ENCODE data around the gene PRSS33.

PRSS33 gene

DNA sequence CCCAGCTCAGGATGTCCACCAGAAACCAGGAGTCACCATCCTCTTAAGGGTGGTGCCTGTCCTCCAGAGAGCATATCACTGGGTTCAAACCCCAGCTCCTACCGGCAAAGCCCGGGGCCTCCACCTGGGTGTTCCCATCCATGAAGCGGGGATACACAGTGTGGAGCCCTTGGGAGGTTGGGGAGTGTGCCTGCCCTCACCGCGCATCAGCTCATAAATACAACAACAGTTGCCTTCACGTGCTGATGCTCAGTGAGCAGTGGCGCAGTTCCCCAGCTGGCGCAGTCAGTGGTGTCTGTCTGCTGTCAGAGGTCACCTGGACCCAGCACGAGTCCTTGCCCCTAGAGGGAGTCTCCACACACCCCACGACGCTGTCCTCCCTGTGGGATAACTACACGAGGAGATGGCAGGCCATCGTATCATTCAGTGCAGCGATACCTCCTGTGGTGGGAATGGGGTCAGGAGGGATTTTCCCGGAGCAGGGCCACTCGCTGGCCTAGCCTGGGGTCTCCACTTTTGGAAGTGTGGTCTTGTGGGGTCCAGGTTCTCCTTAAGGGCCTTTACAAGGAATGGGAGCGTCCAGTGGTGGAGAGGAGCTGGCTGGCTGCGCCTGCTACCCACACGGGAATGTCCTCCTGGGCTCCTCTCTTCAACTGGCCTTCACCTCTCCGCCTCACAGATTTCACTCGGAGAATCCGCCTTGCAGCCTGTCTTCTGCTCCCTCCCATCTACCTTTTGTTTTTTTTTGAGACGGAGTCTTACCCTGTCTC, 8.0 kb downstream of the PRSS33 start:
- peaks cover 7% of the 10 kb centered on the region for H3K36me3 Mint-ChIP-seq (ENCODE audit: low read depth)
- peak overlapping the region; percentile 94 for H3K27ac Mint-ChIP-seq
- DNase-seq (no peak), ATAC-seq (no peak)
- H3K27me3 Mint-ChIP-seq = no peaks in the 10 kb centered on the region
- H3K9me3 Mint-ChIP-seq = no peaks in the 10 kb centered on the region
- peaks cover 22% of the 10 kb centered on the region for H3K4me1 Mint-ChIP-seq
- H3K4me3 Mint-ChIP-seq = peak overlapping the region; percentile 96

DNA sequence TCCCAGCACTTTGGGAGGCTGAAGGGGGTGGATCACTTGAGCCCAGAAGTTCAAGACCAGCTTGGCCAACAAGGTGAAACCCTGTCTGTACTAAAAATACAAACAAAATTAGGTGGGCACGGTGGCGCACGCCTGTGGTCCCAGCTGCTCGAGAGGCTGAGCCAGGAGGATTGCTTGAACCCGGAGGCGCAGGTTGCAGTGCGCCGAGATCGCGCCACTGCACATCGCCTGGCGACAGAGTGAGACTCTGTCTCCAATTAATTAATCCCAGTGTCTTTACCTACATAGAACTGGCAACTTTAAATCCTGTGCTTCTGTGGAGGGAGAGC, 8.8 kb downstream of the PRSS33 start:
- peak overlapping the region; percentile 96 for H3K4me3 Mint-ChIP-seq
- ATAC-seq (no peak), DNase-seq (no peak)
- H3K9me3 Mint-ChIP-seq = no peaks in the 10 kb centered on the region
- H3K36me3 Mint-ChIP-seq (ENCODE audit: low read depth) = peaks cover 7% of the 10 kb centered on the region
- H3K27me3 Mint-ChIP-seq = no peaks in the 10 kb centered on the region
- peak overlapping the region; percentile 94 for H3K27ac Mint-ChIP-seq
- H3K4me1 Mint-ChIP-seq = peaks cover 24% of the 10 kb centered on the region

DNA sequence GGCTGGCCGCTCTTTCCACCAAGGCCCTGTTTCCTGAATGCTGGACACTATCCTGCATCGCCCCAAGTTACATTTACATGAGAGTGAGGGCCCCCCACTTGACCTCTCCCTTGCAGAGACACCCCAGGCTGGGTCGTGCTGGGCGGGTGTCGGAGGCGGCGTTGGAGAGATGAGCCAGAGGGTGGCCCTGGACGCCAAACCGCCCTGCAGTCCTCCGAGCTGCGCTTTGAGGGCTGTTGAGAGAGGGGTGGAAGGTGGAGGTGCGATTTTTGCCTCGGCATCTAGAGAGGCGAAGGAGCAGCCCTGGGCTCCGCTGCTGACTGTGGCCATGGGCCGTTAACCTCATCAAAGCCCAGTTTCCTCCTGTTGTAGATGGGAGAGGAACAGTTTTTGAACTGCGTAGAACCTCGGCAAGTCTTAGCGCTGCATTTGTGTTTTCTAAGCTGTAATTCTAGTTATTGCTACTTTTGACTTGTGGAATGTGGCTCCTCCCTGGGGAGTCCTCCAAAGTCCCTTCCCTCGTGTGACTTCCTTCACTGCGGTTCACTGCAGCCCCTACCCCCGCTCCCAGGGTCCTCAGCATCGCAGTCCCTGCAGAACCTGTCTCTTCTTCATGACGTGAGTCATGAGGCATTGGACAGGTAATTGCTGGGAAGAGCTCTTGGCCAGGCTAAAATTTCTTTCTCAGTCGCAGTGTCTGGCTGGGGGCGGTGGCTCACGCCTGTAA, 9.3 kb downstream of the PRSS33 start:
- DNase-seq = no peak
- Mint-ChIP-seq H3K9me3 (no peaks in the 10 kb centered on the region), H3K36me3 (ENCODE audit: low read depth) (peaks cover 12% of the 10 kb centered on the region), H3K4me3 (peak overlapping the region; percentile 96), H3K27me3 (no peaks in the 10 kb centered on the region), H3K4me1 (peaks cover 24% of the 10 kb centered on the region), H3K27ac (peak overlapping the region; percentile 94)
- ATAC-seq = peak; percentile 12

DNA sequence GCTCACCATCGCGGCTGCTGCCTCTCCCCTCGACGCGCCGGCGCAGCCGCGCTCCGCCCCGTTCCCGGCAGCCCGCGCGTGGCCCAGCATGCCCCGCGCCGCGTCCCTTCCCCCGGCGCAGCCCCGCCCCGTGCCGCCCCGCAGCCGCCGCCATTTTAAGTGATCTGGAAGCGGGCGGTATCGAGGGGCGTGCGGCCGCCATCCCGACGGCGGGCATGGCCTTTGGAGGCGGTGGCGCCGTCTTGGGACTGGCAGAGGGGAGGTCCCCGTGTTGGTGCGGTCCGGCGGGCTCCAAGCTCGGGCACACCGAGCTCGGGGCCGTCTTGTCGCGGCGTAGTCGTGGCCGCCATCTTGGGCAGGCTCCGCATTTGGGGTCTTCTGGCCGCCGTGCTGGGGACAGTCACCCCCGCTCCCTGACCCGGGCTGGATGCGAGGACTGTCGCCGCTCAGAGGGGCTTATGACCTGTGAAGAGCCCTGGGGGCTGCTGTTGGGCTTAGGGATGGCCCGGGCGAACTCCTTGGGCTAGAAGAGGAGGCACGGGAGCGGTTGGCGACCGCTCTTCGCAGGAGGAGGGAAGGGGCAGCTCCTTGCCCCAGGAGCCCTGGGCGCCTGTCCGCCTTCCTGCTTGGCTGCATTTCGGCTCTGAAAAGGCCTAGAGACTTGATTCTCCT, 10.0 kb downstream of the PRSS33 start, which contains the start of gene ELOB:
Gene ELOB, minus strand, starts transcription at position 50 of the 672 bp plus-strand sequence. Its CDS starts 41 bp downstream, at position 9.
- H3K4me1 Mint-ChIP-seq = peaks cover 28% of the 10 kb centered on the region
- peak within 1 kb of the TSS; percentile 96 for H3K4me3 Mint-ChIP-seq
- ATAC-seq (peak; percentile 90), DNase-seq (peak; percentile 92)
- H3K27me3 Mint-ChIP-seq = no peaks in the 10 kb centered on the region
- peak within 1 kb of the TSS; percentile 94 for H3K27ac Mint-ChIP-seq
- no peaks in the 10 kb centered on the region for H3K9me3 Mint-ChIP-seq
- peaks cover 17% of the 10 kb centered on the region for H3K36me3 Mint-ChIP-seq (ENCODE audit: low read depth)

DNA sequence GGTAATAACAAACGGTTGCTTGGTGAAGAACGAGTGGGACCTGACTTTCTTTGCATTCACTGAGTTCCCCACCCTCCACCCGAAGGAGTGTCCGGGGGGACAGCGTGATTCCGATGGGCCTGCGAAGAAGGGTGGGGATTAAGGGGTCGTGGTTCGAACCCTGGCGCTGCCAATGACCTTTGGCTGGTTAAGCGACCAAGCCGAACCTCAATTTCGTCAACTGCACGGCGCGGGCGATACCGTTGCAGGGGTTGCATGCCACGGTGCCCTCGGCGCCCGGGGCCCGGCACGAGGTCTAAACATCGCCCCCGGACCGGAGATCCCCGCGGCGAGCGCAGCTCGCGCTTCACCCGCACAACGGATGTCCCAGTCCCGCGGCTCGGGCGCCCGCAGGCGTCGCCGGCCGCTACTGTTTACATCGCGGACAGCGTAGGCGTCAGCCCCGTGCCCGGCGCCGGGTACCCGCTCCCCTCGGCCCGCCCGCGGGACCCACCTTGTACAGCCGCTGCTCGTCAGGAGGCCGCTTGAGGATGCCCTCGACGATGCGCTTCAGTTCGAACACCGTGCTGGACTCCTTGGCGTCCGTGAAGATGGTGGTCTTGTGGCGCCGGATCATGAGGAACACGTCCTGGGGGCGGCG, 10.7 kb downstream of the PRSS33 start:
- Mint-ChIP-seq H3K36me3 (ENCODE audit: low read depth) (peaks cover 22% of the 10 kb centered on the region), H3K27ac (peak overlapping the region; percentile 87), H3K9me3 (no peaks in the 10 kb centered on the region), H3K27me3 (no peaks in the 10 kb centered on the region), H3K4me3 (peak overlapping the region; percentile 96), H3K4me1 (peaks cover 28% of the 10 kb centered on the region)
- DNase-seq = peak; percentile 41
- peak; percentile 24 for ATAC-seq

DNA sequence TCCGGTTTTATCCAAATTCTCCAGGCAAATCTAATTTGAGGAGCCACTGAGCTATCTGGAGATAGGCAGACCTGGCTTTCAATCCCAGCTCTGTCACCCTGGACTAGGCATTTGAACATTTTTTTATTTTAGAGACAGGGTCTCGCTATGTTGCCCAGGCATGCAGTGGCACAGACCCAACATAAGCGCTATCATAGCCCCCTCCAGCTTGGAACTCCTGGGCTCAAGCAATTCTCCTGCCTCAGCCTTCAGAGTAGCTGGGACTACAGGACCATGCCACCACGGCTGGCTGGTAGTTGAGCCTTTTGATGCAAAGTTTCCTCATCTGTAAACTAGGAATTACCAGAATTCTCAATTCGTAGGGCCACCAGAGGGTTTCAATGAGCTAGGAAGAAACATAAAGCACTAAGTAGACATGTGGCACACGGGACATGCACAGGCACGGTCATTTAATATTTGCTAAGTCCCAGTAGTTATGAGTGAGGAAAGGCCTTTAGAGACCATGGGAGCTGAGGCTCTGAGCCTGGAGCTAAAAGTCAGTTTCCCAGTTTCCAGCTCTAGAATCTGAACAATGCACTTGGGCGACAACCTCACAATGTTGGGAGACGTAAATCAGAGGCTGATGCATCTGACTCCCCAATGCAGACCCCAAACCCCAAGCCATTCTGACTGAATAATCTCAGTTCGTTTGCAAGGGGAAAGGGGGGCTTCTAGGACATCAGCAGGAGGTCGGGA, 11.4 kb downstream of the PRSS33 start:
- Mint-ChIP-seq H3K4me1 (peaks cover 28% of the 10 kb centered on the region), H3K36me3 (ENCODE audit: low read depth) (peaks cover 26% of the 10 kb centered on the region), H3K27me3 (no peaks in the 10 kb centered on the region), H3K27ac (peak overlapping the region; percentile 87), H3K4me3 (peak overlapping the region; percentile 96), H3K9me3 (no peaks in the 10 kb centered on the region)
- no peak for ATAC-seq
- no peak for DNase-seq

DNA sequence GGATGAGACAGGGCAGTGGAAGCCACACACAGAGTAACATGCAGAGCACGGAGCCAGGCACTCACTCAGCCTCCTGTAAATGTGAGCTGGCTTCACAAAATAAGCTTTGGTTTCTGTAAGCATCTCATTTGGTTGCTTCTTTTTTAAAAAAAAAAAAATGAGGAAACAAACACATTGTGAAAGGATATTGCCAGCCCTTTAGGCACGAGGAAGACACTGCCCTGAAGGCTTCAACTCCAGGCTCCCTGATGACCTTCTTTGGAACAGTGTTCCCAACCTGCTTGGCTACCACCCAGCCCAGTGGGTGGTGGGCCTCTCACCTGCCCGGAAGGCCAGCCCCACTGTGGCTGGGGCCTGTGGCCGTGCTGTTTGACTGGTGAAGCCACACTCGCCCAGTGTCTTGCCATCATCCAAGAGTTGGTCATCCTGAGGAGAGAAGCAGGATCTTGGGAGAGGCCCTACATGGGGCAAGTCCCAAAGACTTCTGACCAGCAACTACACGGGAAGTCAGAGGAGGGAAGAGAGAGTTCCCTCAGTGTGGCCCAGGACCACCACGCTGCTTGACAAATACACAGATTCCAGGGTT, 12.1 kb downstream of the PRSS33 start:
- H3K4me1 Mint-ChIP-seq = peaks cover 28% of the 10 kb centered on the region
- no peaks in the 10 kb centered on the region for H3K9me3 Mint-ChIP-seq
- H3K27me3 Mint-ChIP-seq = no peaks in the 10 kb centered on the region
- DNase-seq (no peak), ATAC-seq (no peak)
- peak overlapping the region; percentile 47 for H3K27ac Mint-ChIP-seq
- H3K4me3 Mint-ChIP-seq = peak overlapping the region; percentile 96
- peaks cover 30% of the 10 kb centered on the region for H3K36me3 Mint-ChIP-seq (ENCODE audit: low read depth)

DNA sequence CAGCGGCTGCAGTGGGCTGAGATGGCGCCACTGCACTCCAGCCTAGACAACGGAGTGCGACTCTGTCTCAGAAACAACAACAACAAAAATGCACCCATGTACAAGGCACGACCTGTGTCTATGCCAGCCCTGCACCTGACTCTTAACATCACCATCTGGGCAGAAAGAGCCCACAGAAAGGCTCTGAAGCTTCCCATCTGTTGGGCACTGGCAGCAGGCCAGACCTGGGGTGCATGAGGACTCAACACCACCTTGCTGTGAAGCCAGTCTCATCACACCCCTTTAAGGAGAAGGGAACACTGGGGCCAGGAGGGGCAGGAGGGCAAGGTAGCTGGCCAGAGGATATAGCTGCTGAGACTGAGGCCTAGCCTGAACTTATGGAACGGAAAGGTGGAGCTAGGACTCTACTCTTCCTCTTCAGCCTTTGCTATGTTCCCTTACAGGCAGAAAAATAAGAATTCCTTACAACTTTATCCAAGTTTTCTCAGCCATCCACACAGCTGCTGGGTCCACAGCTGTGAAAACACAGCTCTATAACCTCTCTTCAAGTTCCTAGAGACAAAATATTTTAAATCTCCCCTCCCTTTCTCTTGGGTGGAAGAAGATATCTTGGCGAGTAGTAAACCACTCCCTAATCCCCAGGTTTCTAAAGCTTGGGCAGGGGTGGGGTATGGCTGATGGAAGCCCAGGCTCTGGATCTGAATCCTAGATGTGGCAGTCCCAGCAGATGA, 13.0 kb downstream of the PRSS33 start:
- DNase-seq = no peak

DNA sequence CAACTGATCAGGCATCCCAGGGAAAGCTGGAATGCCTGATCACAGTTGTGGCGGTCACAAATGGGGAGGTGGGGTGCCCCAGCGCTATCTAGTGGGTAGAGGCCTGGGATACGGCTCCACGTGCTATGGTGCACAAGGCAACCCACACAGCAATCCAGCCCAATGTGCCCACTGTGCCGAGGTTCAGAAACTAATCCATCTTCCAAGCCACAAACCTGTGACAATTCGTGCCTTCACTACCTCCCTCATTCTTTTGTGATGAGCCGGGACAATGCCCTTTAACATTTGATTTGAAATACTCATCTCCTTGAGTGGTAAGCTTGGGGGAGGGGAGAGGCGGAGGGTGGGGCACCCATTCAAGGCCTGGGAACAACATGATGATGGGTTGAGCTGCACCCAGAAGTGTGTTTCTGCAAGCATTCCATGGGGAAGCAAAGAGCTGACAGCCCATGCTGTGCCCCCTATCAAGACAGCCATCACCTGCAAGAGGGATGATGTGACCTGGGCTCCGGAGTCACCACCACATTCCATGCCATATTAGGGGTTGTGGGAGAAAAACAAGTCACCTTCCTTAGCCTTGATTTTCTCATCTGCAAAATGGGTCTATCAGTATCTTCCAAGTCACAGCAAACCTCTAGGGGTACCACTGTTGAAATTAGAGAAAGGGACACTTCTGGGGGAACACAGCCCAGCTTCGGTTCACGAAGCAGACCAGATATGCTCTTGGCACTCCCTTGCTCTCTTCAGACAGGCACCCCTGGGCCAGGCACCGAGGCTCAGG, 14.0 kb downstream of the PRSS33 start:
- H3K4me3 Mint-ChIP-seq = no peak overlapping the region
- H3K36me3 Mint-ChIP-seq (ENCODE audit: low read depth) = peaks cover 44% of the 10 kb centered on the region
- H3K27me3 Mint-ChIP-seq = no peaks in the 10 kb centered on the region
- no peaks in the 10 kb centered on the region for H3K9me3 Mint-ChIP-seq
- no peak for DNase-seq
- ATAC-seq = no peak
- H3K27ac Mint-ChIP-seq = peak overlapping the region; percentile 68
- peaks cover 29% of the 10 kb centered on the region for H3K4me1 Mint-ChIP-seq

More for the DNA sequence above, 13.0 kb downstream of the PRSS33 start:
- H3K27me3 Mint-ChIP-seq = no peaks in the 10 kb centered on the region
- no peak overlapping the region for H3K4me3 Mint-ChIP-seq
- no peak for ATAC-seq
- peaks cover 38% of the 10 kb centered on the region for H3K36me3 Mint-ChIP-seq (ENCODE audit: low read depth)
- peak overlapping the region; percentile 49 for H3K27ac Mint-ChIP-seq
- H3K4me1 Mint-ChIP-seq = peaks cover 35% of the 10 kb centered on the region
- no peaks in the 10 kb centered on the region for H3K9me3 Mint-ChIP-seq

DNA sequence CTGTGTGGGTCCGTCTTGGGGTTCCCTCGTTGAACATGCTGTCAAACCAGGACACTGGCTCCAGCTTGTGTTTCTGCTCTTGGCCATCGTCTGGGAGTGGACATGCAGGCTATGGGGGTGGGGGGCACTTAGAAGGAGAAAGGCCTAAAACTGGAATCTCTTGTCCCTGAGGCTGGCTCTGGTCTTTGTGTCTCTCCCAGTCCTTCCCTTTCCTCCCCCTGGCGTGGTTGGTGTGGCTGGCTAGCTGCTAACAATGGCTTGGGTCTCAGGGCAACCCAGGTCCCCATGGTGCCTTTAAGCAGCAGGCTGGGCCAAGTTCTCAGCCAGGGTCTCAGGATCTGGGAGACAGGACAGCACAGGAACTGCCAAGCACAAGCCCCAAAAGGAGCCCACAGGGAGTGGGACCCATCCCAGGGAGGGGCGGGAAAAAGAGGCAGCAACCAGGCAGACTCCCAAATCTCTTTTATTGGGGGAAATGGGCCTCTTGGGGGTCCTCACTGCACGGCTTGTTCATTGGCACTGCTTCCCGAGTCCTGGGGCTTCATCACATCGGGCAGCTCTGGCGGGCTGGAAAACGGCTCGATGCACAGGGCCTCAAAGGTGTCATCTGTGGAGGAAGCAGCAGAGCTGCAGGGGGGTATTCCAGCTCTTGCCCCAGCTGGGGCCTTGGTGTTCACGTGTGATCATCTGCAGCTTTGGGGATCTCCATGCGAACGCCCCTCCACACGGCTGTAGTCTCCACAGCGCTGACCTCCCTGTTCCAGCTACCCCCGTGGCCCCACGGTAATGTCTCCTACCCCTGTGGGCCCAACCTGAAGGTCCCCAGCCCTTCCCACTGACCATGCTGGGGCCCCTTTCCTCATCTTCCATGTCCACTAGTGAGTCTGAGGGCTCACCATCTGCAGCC, 15.6 kb downstream of the PRSS33 start:
- H3K27me3 Mint-ChIP-seq = no peaks in the 10 kb centered on the region
- ATAC-seq (no peak), DNase-seq (no peak)
- H3K9me3 Mint-ChIP-seq = no peaks in the 10 kb centered on the region
- H3K4me1 Mint-ChIP-seq = peaks cover 24% of the 10 kb centered on the region
- no peak overlapping the region for H3K4me3 Mint-ChIP-seq
- H3K27ac Mint-ChIP-seq = peak overlapping the region; percentile 54
- H3K36me3 Mint-ChIP-seq (ENCODE audit: low read depth) = peaks cover 49% of the 10 kb centered on the region

DNA sequence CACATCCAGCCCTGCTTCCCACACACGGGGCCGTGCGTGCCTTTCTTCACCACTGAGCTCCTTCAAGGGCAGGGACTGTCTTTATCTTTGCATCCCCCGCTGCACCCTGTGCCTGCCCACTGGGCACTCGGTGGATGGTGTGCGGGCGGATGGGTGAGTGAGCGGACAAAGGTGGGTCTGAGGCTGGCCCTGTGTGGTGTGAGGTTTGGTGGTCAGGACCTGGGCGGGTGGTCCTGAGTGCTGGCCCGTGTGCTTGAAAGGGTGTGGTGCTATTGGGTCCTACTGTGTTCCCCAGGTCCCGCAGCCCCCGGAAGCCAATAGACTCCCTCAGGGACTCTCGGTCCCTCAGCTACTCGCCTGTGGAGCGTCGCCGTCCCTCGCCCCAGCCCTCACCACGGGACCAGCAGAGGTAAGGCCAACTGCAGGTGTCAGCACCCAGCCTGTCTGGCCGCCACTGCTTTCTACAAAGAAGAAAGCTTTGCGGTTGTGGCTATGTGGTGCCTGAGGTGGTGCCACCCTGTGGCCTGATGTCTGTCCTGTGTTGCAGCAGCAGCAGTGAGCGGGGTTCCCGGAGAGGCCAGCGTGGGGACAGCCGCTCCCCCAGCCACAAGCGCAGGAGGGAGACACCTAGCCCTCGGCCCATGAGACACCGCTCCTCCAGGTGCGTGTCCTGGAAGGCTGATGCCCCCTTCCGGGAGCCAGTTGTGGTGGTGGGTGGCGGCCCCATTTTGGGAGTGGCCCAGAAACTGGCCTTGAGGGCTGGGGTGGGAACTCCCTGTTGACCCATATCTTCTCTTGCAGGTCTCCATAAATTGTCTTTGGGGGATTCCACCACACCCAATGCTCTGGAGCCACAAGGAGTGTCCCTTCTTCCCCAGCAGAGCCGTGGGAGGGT, 17.1 kb downstream of the PRSS33 start:
- peaks cover 61% of the 10 kb centered on the region for H3K36me3 Mint-ChIP-seq (ENCODE audit: low read depth)
- no peaks in the 10 kb centered on the region for H3K9me3 Mint-ChIP-seq
- H3K27ac Mint-ChIP-seq = peak overlapping the region; percentile 31
- H3K4me1 Mint-ChIP-seq = peaks cover 13% of the 10 kb centered on the region
- DNase-seq (no peak), ATAC-seq (peak; percentile 15)
- no peak overlapping the region for H3K4me3 Mint-ChIP-seq
- H3K27me3 Mint-ChIP-seq = no peaks in the 10 kb centered on the region

Data from activated naive CD8-positive, alpha-beta T cell treated with anti-CD3 and anti-CD28 coated beads, Interleukin-2, amount 50 U/mL, for 24 hours (primary cell).